Measurements from ENCODE around the gene ROCK2. TPM values are rescaled to one million over a fixed set of nuclear protein-coding genes. Genes with fewer than 3 reads are reported as not detected.

ROCK2 gene
- total and polyA plus RNA-seq, 2 of the 8 experiments (the other 6 are each of a cell fraction or from before 2014, with no cell fraction given) = 2.7 to 29.0 TPM

DNA sequence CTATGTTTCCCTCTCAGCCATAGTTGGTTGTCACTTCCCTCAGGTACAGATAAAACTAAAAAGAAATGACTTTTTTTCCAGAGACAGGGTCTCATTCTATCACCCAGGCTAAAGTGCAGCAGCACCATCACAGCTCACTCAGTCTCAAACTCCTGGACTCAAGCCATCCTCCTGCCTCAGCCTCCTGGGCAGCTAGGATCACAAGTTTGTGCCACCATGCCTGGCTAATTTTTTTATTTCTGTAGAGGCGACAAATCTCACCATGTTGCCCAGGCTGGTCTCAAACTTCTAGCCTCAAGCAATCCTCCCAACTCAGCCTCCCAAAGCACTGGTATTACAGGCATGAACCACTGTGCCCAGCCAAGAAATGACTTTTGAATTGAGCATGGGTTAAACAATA is 8.2 kb downstream of the ROCK2 start (continued):
- TF ChIP-seq CBX5 (IDR thresholded peaks at IDR 0.05; ENCODE audit: low read depth, low read length) = no peak

Data from H1 (cell line).